Central memory CD8-positive, alpha-beta T cell (primary cell): ENCODE data around the gene E4F1.
A peak's percentile ranks its signal among the peaks of the same experiment; 100 is the strongest.

Experiments
- ATAC-seq: fragments of 150-1000 bp; cut with Tn5 transposase; replicated peaks from 2 replicates; pipeline ENCODE4 v1.10.0; 2022; ENCODE audit warnings: mild to moderate bottlenecking, moderate FRiP score, moderate number of reproducible peaks; ENCODE audit not compliant: poor library complexity, severe bottlenecking; ENCODE audit errors: extremely low read depth
- DNase-seq, 2 donors: peaks; one replicate each; pipeline ENCODE4 v3.0.0; 2021; ENCODE audit warnings: low spot score in 2 of 2
- H3K27ac Mint-ChIP-seq: one replicate; pipeline ENCODE4 v1.8.0; 2022; ENCODE audit warnings: low read depth, mild to moderate bottlenecking, moderate library complexity, mixed read lengths
- H3K27me3 Mint-ChIP-seq: one replicate; pipeline ENCODE4 v1.8.0; 2022; ENCODE audit warnings: mixed read lengths
- H3K36me3 Mint-ChIP-seq: one replicate; pipeline ENCODE4 v1.8.0; 2022; ENCODE audit warnings: mild to moderate bottlenecking, moderate library complexity, mixed read lengths; ENCODE audit not compliant: insufficient read depth
- H3K4me1 Mint-ChIP-seq: one replicate; pipeline ENCODE4 v1.8.0; 2022; ENCODE audit warnings: mixed read lengths
- H3K4me3 Mint-ChIP-seq: one replicate; pipeline ENCODE4 v1.8.0; 2022; ENCODE audit warnings: mild to moderate bottlenecking, moderate library complexity, mixed read lengths
- H3K9me3 Mint-ChIP-seq: one replicate; pipeline ENCODE4 v1.8.0; 2022; ENCODE audit warnings: mixed read lengths

The E4F1 gene

DNA sequence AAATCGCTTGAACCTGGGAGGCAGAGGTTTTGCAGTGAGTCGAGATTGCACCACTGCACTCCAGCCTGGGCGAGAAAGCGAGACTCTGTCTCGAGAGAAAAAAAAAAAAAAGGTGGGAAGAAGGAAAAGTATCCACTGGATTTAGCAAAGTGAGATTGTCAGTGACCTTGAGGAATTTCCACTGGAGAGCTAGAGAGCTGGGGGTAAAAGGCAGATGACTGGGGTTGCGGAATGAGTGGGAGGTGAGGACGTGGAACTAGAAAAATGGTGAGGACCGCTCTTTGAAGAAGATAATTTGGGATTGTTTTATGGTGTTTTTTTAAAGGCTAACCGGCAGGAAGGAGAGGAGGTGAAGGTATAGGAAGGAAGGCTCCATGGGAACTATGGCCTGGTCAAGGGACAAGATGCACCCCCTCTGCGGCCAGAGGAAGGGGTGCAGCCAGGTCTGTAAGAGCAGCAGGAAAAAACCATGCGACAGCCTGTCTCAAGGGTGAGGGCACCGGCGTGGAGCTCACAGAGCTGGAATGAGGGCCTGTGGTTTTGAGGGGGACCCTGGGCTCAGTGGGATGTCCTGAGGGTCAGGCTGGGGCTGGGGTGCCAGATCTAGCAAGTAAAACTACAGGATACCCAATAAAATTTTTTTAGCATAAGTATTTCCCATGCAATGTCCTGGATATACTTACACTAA is 18.8 kb upstream of the E4F1 start:
- DNase-seq, result no peak
- ATAC-seq, result no peak

DNA sequence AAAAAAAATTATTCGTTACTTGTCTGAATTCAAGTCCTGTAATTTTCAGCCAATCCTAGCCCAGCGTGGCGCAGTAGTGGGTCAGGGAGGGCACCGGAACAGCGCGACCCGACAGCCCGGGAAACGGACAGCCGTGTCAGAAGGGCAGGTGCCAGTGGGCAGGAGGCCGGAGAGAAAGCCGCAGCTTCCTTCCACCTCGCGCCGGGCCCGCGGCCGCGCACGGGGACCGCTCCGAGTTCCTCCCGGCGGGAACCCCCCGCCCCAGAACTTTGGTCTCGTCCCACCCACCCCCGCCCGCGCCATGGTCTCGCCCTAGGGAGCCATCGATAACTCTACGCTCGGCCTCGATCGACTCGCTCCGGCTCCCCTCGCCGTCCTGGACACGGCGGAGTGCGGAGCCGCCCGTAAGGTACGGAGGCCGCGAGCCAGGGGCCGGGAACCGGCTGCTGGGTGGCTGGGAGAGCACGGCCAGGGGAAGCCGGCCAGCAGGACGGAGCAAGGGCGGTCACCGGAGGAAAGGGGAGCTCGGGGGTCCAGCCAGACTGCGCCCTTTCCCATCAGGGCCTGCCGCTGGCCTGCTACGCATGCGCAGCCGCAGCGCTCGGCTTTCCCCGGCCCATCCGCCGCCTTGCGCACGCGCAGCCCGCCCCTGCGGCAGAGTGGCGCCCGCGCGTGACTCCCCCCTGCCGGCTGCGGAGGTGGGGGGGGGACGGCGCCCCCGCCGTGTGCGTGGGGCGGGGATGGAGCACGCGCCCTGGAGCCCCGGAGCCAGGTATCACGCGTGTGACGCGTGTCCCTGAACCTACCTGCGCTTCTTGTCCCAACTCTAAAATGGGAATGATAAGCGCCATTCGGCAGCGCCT is 18.1 kb upstream of the E4F1 start, which contains the start of gene MLST8:
TSS of gene MLST8 (plus strand) at position 351 of the 863 bp plus-strand sequence. CDS start 632 bp downstream, outside the sequence.
- Mint-ChIP-seq H3K4me1 (peaks cover 14% of the 10 kb centered on the region), H3K36me3 (peaks cover 18% of the 10 kb centered on the region), H3K27me3 (no peaks in the 10 kb centered on the region), H3K9me3 (no peaks in the 10 kb centered on the region), H3K4me3 (peak within 1 kb of the TSS; percentile 78), H3K27ac (peak within 1 kb of the TSS; percentile 84)
- peak; percentile 69 for ATAC-seq
- DNase-seq, result peak; percentile 91 to 93

More for the DNA sequence above, 18.8 kb upstream of the E4F1 start:
- Mint-ChIP-seq H3K27ac (peak overlapping the region; percentile 84), H3K4me3 (peak overlapping the region; percentile 78), H3K9me3 (no peaks in the 10 kb centered on the region), H3K4me1 (peaks cover 14% of the 10 kb centered on the region), H3K27me3 (no peaks in the 10 kb centered on the region), H3K36me3 (peaks cover 18% of the 10 kb centered on the region)

DNA sequence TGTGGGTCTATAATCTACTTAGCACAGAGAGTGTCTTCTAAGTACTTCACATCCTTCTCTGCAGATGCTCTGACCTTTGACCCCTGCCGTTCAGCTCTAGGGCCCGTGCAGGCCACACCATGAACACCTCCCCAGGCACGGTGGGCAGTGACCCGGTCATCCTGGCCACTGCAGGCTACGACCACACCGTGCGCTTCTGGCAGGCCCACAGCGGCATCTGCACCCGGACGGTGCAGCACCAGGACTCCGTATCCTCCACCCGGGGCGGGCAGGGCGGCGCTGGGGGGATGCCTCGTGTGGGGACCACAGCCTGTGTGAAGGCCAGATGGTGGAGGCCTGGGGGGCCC is 17.5 kb upstream of the E4F1 start:
- DNase-seq (no peak), ATAC-seq (peak; percentile 3)
- H3K9me3 Mint-ChIP-seq, result no peaks in the 10 kb centered on the region
- no peak overlapping the region for H3K27ac Mint-ChIP-seq
- H3K36me3 Mint-ChIP-seq, result peaks cover 18% of the 10 kb centered on the region
- peak overlapping the region; percentile 78 for H3K4me3 Mint-ChIP-seq
- H3K27me3 Mint-ChIP-seq, result no peaks in the 10 kb centered on the region
- peaks cover 14% of the 10 kb centered on the region for H3K4me1 Mint-ChIP-seq

DNA sequence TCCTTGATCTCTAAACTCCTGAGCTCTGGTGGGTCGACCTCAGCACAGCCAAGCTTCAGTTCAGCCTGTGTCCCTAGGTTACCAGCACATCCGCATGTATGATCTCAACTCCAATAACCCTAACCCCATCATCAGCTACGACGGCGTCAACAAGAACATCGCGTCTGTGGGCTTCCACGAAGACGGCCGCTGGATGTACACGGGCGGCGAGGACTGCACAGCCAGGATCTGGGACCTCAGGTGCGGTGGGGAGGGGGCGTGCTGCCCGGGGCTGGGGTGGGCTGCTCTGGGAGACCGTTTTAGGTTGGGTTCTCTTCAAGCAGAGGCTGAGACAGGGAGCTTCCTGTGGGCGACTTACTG is 17.0 kb upstream of the E4F1 start:
- Mint-ChIP-seq H3K4me3 (peak overlapping the region; percentile 78), H3K27ac (no peak overlapping the region), H3K4me1 (peaks cover 14% of the 10 kb centered on the region), H3K9me3 (no peaks in the 10 kb centered on the region), H3K36me3 (peaks cover 18% of the 10 kb centered on the region), H3K27me3 (no peaks in the 10 kb centered on the region)
- ATAC-seq (no peak), DNase-seq (no peak)

DNA sequence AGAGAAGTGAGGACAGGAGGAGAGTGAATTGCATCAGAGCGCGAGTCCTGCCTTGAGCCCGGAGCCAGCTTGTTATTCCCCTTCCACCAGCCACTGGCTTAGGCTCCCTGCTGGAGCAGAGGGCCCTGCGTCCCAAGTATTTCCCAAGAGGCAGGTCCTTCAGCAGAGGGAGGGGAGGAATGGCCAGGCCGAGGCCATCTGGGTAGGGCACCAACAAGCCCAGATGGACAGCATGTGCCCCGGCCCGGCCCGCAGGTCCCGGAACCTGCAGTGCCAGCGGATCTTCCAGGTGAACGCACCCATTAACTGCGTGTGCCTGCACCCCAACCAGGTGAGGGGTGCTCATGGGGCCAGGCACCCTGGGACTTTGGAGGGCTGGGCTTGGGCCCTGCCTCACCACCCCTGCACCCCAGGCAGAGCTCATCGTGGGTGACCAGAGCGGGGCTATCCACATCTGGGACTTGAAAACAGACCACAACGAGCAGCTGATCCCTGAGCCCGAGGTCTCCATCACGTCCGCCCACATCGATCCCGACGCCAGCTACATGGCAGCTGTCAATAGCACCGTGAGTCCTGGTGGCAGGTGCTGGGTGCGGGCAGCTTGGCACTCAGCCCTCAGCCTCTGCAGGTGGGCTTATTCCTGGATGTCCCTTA is 16.5 kb upstream of the E4F1 start:
- ATAC-seq (no peak), DNase-seq (no peak)
- peaks cover 18% of the 10 kb centered on the region for H3K36me3 Mint-ChIP-seq
- no peaks in the 10 kb centered on the region for H3K27me3 Mint-ChIP-seq
- H3K4me3 Mint-ChIP-seq, result peak overlapping the region; percentile 78
- H3K4me1 Mint-ChIP-seq, result peaks cover 14% of the 10 kb centered on the region
- no peak overlapping the region for H3K27ac Mint-ChIP-seq
- H3K9me3 Mint-ChIP-seq, result no peaks in the 10 kb centered on the region

DNA sequence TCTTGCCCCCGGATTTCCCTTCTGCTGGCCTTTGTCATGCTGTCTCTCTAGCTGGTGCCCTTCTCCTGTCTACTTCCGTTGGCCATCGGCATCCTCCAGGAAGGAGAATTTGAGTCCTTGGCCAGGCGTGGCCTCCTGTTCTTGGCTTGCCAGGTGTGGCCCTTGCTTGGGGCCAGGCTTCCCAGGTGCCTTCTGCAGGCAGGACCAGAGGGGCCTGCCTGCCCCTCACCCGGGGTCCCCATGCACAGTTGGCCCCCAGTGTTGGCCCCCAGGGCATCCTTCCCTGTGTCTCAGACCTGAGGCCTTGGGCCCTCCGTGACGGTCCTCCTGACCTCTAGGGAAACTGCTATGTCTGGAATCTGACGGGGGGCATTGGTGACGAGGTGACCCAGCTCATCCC is 15.5 kb upstream of the E4F1 start:
- Mint-ChIP-seq H3K36me3 (peaks cover 18% of the 10 kb centered on the region), H3K4me3 (peak overlapping the region; percentile 38), H3K27ac (no peak overlapping the region), H3K27me3 (no peaks in the 10 kb centered on the region), H3K4me1 (peaks cover 14% of the 10 kb centered on the region), H3K9me3 (no peaks in the 10 kb centered on the region)
- no peak for DNase-seq
- no peak for ATAC-seq

DNA sequence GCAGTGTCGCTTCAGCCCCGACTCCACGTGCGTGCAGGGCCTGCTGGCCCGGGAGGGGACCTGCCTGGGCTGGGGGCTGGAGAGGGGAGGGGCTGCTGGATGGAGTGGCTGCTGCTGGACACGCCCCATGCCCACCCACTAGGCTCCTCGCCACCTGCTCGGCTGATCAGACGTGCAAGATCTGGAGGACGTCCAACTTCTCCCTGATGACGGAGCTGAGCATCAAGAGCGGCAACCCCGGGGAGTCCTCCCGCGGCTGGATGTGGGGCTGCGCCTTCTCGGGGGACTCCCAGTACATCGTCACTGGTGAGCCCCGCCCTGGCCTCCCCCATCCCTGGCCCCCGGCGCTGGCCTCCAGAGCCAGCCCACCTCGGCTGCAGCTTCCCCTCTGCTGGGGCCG is 15.1 kb upstream of the E4F1 start:
- Mint-ChIP-seq H3K4me1 (peaks cover 17% of the 10 kb centered on the region), H3K9me3 (no peaks in the 10 kb centered on the region), H3K4me3 (no peak overlapping the region), H3K27me3 (no peaks in the 10 kb centered on the region), H3K36me3 (peaks cover 20% of the 10 kb centered on the region), H3K27ac (no peak overlapping the region)
- ATAC-seq, result no peak
- DNase-seq, result no peak

DNA sequence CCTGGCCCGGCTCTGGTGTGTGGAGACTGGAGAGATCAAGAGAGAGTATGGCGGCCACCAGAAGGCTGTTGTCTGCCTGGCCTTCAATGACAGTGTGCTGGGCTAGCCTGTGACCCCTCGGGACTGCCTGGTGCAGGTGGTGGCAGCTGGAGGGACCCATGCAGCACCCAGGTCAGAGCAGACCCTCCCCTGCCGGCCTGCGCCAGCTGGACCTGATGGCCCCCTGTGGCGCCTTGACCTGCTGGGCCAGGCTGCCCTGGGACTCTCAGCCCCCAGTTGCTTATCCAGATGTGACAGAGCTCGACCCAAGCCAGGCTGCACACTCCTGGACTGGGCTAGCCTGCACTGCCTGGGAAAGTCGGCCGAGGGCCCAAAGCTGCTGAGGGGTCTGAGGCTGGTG is 14.6 kb upstream of the E4F1 start:
- no peak for DNase-seq
- H3K36me3 Mint-ChIP-seq, result peaks cover 22% of the 10 kb centered on the region
- H3K27ac Mint-ChIP-seq, result no peak overlapping the region
- peaks cover 20% of the 10 kb centered on the region for H3K4me1 Mint-ChIP-seq
- H3K27me3 Mint-ChIP-seq, result no peaks in the 10 kb centered on the region
- no peaks in the 10 kb centered on the region for H3K9me3 Mint-ChIP-seq
- no peak overlapping the region for H3K4me3 Mint-ChIP-seq
- no peak for ATAC-seq

DNA sequence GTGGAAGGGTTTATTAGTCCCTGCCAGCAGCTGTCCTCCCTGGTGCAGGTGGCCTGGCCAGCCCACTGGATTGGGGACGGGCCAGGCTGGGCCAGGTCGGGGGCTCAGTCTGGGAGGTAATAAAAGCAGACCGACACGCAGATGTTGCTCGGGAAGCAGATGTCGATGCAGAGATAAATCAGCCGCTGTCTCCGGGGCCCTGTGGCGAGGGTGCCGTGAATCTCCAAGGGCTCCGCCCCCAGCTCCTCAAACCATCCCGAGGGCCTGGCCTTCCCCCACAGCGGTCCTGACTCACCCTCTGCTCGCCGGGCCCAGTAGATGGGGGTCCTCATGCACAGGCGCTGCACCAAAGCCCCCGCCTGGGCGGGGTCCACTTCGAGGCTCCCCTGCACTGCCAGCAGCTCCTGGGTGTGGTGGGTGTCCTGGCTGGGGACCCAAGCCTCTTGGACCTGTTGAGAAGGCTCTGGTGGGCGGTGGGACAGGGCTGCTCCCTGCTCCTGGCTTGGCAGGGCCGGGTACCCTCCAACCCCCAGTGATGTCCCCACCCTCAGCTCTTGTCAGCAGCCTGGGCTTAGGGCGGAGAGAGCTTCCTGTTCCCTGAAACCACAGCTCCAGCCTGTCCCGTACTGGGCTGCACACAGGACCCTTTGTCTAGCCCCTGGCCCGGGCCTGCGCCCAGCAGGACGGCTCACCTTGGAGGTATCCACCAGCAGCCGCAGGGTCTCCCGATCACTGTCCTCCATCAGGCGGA is 14.0 kb upstream of the E4F1 start:
- Mint-ChIP-seq H3K27me3 (no peaks in the 10 kb centered on the region), H3K9me3 (no peaks in the 10 kb centered on the region), H3K4me1 (peaks cover 17% of the 10 kb centered on the region), H3K4me3 (no peak overlapping the region), H3K36me3 (peaks cover 22% of the 10 kb centered on the region), H3K27ac (no peak overlapping the region)
- DNase-seq (no peak), ATAC-seq (no peak)

DNA sequence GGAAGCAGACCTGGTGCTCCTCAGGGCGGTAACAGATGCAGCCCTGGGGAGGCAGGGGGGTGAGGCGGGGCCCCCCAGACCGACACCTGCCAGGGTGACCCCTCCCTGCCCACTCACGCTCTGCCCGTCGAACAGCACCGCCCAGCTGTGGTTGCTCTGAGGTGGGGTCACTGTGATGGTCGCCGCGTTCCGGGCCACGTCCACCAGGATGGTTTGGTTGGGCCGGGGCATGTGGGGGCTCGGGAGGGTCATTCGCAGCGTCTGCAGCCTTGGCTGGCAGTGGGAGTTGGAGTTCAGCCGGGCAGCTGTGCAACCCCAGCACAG is 13.4 kb upstream of the E4F1 start:
- peaks cover 13% of the 10 kb centered on the region for H3K4me1 Mint-ChIP-seq
- H3K27ac Mint-ChIP-seq, result no peak overlapping the region
- no peak overlapping the region for H3K4me3 Mint-ChIP-seq
- ATAC-seq (no peak), DNase-seq (no peak)
- H3K36me3 Mint-ChIP-seq, result peaks cover 21% of the 10 kb centered on the region
- H3K27me3 Mint-ChIP-seq, result no peaks in the 10 kb centered on the region
- H3K9me3 Mint-ChIP-seq, result no peaks in the 10 kb centered on the region

DNA sequence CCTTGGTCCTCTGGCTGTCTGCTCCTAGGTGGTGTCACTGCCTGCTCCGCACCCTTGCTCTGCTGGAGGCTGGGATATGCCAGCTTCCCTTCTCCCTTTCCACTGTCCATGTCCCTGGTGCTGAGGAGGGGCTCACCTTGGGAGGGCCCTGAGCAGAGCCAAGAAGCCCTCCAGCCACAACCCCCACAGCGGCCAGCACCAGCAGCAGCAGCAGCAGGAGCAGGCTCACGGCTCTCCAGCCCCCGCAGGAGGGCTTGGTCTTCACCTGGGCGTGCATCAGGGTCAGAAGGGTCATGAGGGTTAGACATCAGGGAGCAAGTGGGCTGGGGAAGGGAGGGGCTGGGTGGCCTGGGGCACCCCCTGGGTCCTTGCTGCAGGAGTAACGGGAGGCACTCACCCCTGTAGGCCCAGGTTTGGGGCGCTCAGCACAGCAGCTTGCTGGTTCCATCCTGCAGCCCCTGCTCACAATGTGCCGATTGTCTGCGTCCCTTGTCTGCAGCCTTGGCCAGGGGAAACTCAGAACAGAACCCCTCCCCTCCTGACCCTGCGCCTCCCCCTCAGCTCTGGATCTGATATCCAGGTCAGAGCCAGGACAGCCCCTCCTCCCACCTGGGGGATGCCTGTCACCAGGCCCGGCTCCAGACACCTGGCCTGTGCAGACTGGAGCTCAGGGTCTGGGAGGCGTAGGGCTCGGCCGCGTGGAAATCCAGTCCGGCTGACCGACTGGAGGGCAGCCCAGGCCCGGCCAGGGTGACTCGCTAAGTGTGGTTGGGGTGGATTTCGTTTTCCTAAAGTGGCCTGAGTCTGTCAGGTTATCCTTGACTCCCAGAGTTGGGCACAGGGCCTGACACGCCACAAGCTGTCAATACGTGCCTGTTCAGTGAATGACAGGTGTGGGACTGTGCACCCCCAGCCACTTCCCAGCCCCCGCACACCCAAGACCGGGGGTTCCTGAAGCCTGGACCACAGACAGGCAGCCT is 12.7 kb upstream of the E4F1 start, which contains the start of gene BRICD5:
TSS of gene BRICD5 (minus strand) at position 478 of the 980 bp plus-strand sequence. CDS start at position 448, 30 bp downstream.
- no peak within 1 kb of the TSS for H3K4me3 Mint-ChIP-seq
- DNase-seq, result no peak
- H3K27ac Mint-ChIP-seq, result no peak within 1 kb of the TSS
- peaks cover 21% of the 10 kb centered on the region for H3K36me3 Mint-ChIP-seq
- H3K27me3 Mint-ChIP-seq, result no peaks in the 10 kb centered on the region
- ATAC-seq, result no peak
- H3K9me3 Mint-ChIP-seq, result no peaks in the 10 kb centered on the region
- peaks cover 13% of the 10 kb centered on the region for H3K4me1 Mint-ChIP-seq
